Measurements from ENCODE around the gene PCDHGA4. TPM values are rescaled to one million over a fixed set of nuclear protein-coding genes. Genes with fewer than 3 reads are reported as not detected.

PCDHGA4 gene
- total RNA-seq = 1 to 10 TPM; 2.7 to 4.0 (median 3.5) TPM

DNA sequence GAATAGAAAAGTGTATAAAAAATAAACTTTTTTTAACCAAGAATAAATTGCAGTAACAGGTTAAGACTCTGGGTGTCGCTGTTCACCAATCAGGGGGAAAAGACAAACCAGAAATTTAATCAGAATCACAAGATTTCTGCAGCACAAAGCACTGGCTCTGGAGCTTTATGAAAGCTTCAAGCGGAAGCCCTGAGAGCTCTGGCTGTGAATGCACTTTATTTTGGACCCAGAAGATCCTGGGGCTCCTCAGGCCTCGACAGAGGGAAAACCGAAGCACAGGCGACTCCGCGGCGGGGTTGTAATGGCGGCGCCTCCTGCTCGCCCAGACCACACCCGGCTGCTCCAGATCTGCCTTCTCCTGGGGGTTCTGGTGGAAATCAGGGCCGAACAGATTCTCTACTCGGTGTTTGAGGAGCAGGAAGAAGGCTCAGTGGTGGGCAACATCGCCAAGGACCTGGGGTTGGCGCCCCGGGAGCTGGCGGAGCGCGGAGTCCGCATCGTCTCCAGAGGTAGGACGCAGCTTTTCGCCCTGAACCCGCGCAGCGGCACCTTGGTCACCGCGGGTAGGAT is at the start of gene PCDHGA4:
PCDHGA4 (plus strand) TSS at position 122 of the 570 bp plus-strand sequence; CDS start at position 209, 87 bp downstream.
- TF ChIP-seq, protein P1, sequence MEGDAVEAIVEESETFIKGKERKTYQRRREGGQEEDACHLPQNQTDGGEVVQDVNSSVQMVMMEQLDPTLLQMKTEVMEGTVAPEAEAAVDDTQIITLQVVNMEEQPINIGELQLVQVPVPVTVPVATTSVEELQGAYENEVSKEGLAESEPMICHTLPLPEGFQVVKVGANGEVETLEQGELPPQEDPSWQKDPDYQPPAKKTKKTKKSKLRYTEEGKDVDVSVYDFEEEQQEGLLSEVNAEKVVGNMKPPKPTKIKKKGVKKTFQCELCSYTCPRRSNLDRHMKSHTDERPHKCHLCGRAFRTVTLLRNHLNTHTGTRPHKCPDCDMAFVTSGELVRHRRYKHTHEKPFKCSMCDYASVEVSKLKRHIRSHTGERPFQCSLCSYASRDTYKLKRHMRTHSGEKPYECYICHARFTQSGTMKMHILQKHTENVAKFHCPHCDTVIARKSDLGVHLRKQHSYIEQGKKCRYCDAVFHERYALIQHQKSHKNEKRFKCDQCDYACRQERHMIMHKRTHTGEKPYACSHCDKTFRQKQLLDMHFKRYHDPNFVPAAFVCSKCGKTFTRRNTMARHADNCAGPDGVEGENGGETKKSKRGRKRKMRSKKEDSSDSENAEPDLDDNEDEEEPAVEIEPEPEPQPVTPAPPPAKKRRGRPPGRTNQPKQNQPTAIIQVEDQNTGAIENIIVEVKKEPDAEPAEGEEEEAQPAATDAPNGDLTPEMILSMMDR (IDR thresholded peaks at IDR 0.05; ENCODE audit: low read depth) = no peak

DNA sequence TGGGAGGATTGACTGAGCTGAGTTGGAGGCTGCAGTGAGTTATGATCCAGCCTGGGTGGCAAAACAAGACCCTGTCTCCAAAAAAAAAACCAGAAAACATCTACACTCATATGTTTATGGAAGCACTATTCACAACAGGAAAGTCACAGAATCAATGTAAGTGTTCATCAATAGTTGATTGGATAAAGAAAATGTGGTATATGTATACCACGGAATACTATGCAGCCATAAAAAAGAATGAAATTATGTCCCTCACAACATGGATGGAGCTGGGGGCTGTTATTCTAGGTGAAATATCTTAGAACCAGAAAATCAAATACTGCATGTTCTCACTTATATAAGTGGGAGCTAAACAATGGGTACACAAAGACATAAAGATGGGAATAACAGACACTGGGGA is 48.2 kb upstream of the PCDHGA4 start:
- TF ChIP-seq, protein P1 (IDR thresholded peaks at IDR 0.05; ENCODE audit: low read depth) = no peak

DNA sequence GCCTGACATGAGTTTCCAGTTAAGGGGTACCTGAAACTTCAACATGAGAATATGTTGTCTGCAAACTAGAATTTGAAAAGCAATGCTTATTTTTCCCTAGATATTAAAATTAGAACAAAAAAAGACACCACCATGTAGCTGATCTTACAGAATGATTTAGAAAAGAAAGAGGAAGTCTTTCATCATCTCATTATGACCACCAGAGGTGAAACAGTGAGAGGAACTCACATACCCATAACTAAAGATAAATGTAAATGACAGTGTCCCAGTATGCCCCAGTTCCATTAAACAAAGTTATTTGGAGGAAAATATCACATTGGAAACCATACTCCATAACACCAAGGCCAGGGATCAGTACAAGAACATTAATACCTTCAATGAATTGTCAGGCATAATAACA is 41.1 kb upstream of the PCDHGA4 start:
- TF ChIP-seq, protein P1 (IDR thresholded peaks at IDR 0.05; ENCODE audit: low read depth) = no peak

DNA sequence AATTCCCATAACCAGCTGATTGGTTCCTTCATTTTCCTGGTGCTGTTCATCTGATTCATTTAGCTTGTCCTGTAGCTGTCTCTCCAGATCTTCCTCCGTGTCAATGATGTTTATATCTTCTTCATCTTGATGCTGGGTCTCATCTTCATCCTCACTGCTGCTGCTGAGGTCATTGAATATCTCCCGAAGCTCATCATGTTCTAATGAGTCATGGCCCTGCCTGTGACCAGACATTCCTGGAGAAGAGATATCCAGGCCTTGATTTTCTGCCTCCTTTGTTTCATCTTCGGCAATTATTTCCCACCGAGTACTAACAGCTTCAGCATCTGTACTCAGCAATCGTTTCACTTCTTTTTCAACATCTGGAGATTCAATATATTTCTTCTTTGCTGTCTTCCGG is 35.6 kb upstream of the PCDHGA4 start:
- TF ChIP-seq, protein P1 (IDR thresholded peaks at IDR 0.05; ENCODE audit: low read depth) = no peak

DNA sequence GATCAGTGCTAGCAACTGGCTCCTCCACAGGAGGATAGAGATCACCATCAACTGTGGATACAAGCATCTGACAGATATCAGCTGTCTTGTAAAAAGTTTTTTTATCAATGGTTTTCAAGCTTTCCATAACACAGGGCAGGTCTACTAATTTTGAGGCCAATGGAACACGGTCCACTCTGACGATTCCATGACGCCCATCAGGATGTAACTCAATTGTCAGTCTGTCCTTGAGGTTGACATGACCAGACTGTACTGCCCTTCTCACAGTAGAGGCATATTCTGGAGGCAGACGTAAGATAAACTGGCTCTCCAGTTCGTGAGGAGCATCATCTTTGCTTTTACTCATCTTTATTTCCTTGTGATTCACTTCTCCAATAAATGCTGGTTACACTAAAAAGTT is 35.1 kb upstream of the PCDHGA4 start:
- TF ChIP-seq, protein P1 (IDR thresholded peaks at IDR 0.05; ENCODE audit: low read depth) = no peak

DNA sequence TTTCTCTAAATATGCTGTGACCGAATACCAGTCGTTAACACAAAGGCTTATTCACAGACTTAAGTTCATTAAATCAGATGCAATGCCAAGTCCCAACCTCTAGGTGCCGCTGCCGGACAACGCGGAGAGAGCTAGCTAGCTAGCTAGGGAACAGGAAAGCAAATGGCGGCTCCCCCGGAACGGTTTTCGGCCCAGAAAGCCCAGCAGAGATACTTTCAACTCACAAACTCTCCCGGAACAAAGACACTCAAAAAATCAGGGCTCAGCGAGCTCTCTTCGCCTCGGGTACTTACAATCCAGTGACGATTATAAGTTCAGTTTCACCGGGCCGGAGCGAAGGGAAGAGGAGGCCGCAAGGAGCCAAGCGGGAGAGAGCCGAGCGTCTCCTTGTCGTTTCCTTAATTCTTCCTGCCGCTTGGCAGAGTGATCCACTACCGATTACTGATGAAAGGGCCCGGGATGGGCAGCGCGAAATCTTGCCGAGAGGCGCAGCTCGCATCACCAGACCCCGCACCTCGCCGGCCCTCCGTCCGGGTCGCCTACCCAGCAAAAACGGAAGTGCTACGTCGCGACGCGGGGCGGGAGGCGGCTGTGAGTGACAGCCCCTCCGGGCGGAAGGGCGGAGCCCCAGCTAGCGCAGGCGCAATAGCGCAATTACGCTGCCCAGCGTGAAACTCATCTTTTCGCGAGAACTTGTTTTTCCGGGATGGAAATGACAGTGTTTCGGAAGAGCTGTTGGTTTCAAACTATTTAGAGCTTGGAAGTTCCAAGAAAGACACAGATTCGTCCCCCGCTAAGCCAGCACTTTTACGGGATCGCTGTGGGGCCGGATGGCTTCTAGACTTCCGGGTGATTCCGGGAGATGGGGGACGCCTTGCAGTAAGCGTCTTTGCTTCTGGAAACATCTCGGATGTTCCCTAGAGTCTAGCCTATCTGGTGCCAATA is 34.3 kb upstream of the PCDHGA4 start, which contains the start of gene TAF7:
TAF7 (minus strand) TSS at position 560 of the 945 bp plus-strand sequence. CDS start 740 bp downstream, outside the sequence.
- TF ChIP-seq, protein P1 (IDR thresholded peaks at IDR 0.05; ENCODE audit: low read depth) = no peak

DNA sequence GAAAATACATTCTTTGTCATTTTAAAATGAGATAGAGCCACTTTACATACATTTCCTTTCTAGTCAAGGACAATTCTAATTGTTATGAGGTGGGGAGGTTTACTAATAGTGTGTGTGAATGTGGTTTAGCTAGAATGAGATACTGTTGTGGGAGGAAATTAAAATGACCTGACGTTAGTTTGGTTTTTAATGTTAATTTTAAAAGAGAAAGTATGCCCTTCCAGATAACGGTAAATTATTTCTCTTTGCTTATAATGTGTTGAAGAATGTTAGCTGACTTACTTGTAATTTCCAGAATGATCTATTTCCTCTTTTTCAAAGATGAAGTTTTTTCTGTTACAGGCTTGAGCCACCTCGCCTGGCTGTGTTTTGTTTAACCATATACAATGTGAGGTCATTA is 32.6 kb upstream of the PCDHGA4 start:
- TF ChIP-seq, protein P1 (IDR thresholded peaks at IDR 0.05; ENCODE audit: low read depth) = no peak
